Neural cell (in vitro differentiated cells): ENCODE measurements around the gene EEIG2. TPM values are rescaled to one million over a fixed set of nuclear protein-coding genes. Genes with fewer than 3 reads are reported as not detected.
A peak's percentile ranks its signal among the peaks of the same experiment; 100 is the strongest.
"Not testable (repeated sequence)": the region's sequence is repeated elsewhere in the genome, so short reads cannot be mapped to it uniquely, and the experiment has no call there.

Experiments used
- H2AFZ ChIP-seq: fragments of 200-600, 300-800 bp; sonication (generic), shearing (Covaris generic); 2 replicates; pipeline ENCODE4 v1.6.0; 2014; ENCODE audit warnings: low read depth, mild to moderate bottlenecking, antibody characterized with exemption, low read length, moderate library complexity
- H3F3A ChIP-seq: fragments of 200-600 bp; shearing (Covaris generic); 2 replicates; pipeline ENCODE4 v1.6.1; 2016; ENCODE audit warnings: mild to moderate bottlenecking, moderate library complexity, mixed read lengths, antibody characterized with exemption, low read length; ENCODE audit not compliant: insufficient read depth, poor library complexity, severe bottlenecking
- H3K27ac ChIP-seq: fragments of 200-600, 300-800 bp; sonication (generic), shearing (Covaris generic); 2 replicates; pipeline ENCODE4 v1.5.1; 2014; ENCODE audit warnings: mild to moderate bottlenecking, low read length, moderate library complexity
- H3K27me3 ChIP-seq: fragments of 300-800, 200-600 bp; sonication (generic), shearing (Covaris generic); 2 replicates; pipeline ENCODE4 v1.6.0; 2014; ENCODE audit warnings: mild to moderate bottlenecking, low read depth, low read length, moderate library complexity; ENCODE audit not compliant: insufficient read depth
- H3K36me3 ChIP-seq: fragments of 300-800, 200-600 bp; sonication (generic), shearing (Covaris generic); 2 replicates; pipeline ENCODE4 v1.5.1; 2014; ENCODE audit warnings: mild to moderate bottlenecking, antibody characterized with exemption, low read length, moderate library complexity; ENCODE audit not compliant: insufficient read depth
- H3K4me2 ChIP-seq: fragments of 300-800, 200-600 bp; sonication (generic), shearing (Covaris generic); 2 replicates; pipeline ENCODE4 v1.6.0; 2014; ENCODE audit warnings: mild to moderate bottlenecking, low read length
- H3K4me3 ChIP-seq: fragments of 300-800, 200-600 bp; sonication (generic), shearing (Covaris generic); 2 replicates; pipeline ENCODE4 v1.5.1; 2014; ENCODE audit warnings: mild to moderate bottlenecking, low read length, moderate library complexity
- H3K79me2 ChIP-seq: fragments of 200-600 bp; shearing (Covaris generic); replicated peaks from 2 replicates; pipeline ENCODE4 v1.6.0; 2014; ENCODE audit warnings: mild to moderate bottlenecking, low read length, moderate library complexity; ENCODE audit not compliant: insufficient read depth
- H3K9ac ChIP-seq: fragments of 300-800, 200-600 bp; sonication (generic), shearing (Covaris generic); 2 replicates; pipeline ENCODE4 v1.6.1; 2016; ENCODE audit warnings: mild to moderate bottlenecking, low read length, mixed read lengths
- H3K9me2 ChIP-seq: fragments of 200-600 bp; shearing (Covaris generic); 2 replicates; pipeline ENCODE4 v1.6.1; 2016; ENCODE audit warnings: mild to moderate bottlenecking, low read length, mixed read lengths; ENCODE audit not compliant: insufficient read depth
- H3K9me3 ChIP-seq: fragments of 200-600, 300-800 bp; sonication (generic), shearing (Covaris generic); 2 replicates; pipeline ENCODE4 v1.6.1; 2016; ENCODE audit warnings: mild to moderate bottlenecking, mixed run types, low read length, moderate library complexity, mixed read lengths
- H4K20me1 ChIP-seq: fragments of 200-600 bp; shearing (Covaris generic); 2 replicates; pipeline ENCODE4 v1.6.1; 2016; ENCODE audit warnings: mild to moderate bottlenecking, mixed run types; ENCODE audit not compliant: insufficient read depth
- EP300 ChIP-seq: fragments of 450-650 bp; conservative IDR thresholded peaks from 2 replicates; pipeline ENCODE4 v1.6.1; 2014; ENCODE audit warnings: antibody characterized with exemption, mild to moderate bottlenecking, moderate library complexity; ENCODE audit not compliant: poor library complexity, severe bottlenecking
- EZH2 ChIP-seq: fragments of 200-600, 300-800 bp; shearing (Covaris generic), sonication (generic); IDR thresholded peaks from 2 replicates; pipeline ENCODE4 v1.6.1; 2014; ENCODE audit warnings: antibody characterized with exemption, low read length, borderline replicate concordance, mild to moderate bottlenecking; ENCODE audit not compliant: insufficient read depth, poor library complexity, severe bottlenecking
- MXI1 ChIP-seq: fragments of 450-650 bp; conservative IDR thresholded peaks from 2 replicates; pipeline ENCODE4 v1.6.1; 2014; ENCODE audit warnings: antibody characterized with exemption, mild to moderate bottlenecking; ENCODE audit not compliant: poor library complexity, severe bottlenecking
- POLR2AphosphoS5 ChIP-seq: IDR thresholded peaks from 2 replicates; pipeline ENCODE4 v1.6.1; 2012
- RAD21 ChIP-seq: fragments of 450-650 bp; conservative IDR thresholded peaks from 2 replicates; pipeline ENCODE4 v1.6.1; 2014; ENCODE audit warnings: antibody characterized with exemption, mild to moderate bottlenecking, moderate library complexity
- SMC3 ChIP-seq: fragments of 450-650 bp; conservative IDR thresholded peaks from 2 replicates; pipeline ENCODE4 v1.6.1; 2014; ENCODE audit warnings: antibody characterized with exemption, mild to moderate bottlenecking, moderate library complexity; ENCODE audit not compliant: poor library complexity
- TAF1 ChIP-seq: IDR thresholded peaks from 2 replicates; pipeline ENCODE4 v1.6.1; 2012; ENCODE audit warnings: low read depth
- polyA plus RNA-seq: library from polyadenylated mRNA; depleted of rRNA; stranded (reverse); fragments of >200 nt; gene quantifications from 2 replicates; pipeline ENCODE4 v1.2.3, GENCODE V29; 2014
- TF ChIP-seq, protein P1 (sequence below): fragments of 450-650 bp; IDR thresholded peaks from 2 replicates; pipeline ENCODE4 v1.5.1; 2014; ENCODE audit warnings: antibody characterized with exemption, mild to moderate bottlenecking, moderate library complexity; ENCODE audit not compliant: poor library complexity, severe bottlenecking

The EEIG2 gene
- polyA plus RNA-seq, 1 donor from 2014 or later, result 13.1 TPM

DNA sequence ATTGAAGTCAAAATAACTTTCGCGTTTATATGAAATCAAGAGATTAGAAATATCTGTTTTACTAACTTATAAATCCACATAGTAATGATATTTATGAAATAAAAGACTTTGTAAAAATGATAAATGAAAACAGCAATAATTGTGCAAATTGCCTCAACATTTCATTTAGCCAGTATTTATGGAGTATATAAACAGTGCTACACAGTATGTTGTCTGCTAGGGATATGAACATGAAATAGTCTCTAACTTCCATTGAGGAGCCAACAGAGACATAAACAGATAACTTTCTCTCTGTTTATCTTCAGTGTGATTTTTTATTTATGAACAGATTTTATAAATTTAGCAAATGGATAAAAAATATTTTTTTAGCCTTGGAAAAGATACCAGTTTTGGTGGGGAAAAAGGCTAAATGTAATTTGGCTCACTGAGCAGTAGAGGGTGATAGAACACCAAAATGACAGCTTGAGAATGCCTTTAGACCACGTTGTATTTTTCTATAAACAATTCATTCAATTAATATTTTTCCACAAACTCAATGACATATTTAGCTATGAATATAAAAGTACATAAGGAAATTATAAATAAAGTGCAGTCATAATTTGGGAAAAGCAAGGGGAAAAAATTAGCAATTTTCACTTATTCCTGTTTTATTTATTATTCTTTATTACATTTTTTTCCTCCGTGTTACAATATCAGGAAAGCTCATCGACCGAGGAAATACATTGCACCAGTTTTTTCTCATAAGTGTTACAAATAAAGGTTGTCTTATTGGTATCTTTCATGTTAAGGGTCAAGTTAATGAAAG, 47.5 kb upstream of the EEIG2 start:
- no peaks in the 10 kb centered on the region for H3K9me2 ChIP-seq
- no peaks in the 10 kb centered on the region for H3K79me2 ChIP-seq
- no peak overlapping the region for H2AFZ ChIP-seq
- no peak overlapping the region for H3K4me2 ChIP-seq
- no peak overlapping the region for H3K4me3 ChIP-seq
- no peaks in the 10 kb centered on the region for H3K27me3 ChIP-seq
- H3K27ac ChIP-seq, result no peak overlapping the region
- no peaks in the 10 kb centered on the region for H3F3A ChIP-seq
- H3K9ac ChIP-seq, result no peak overlapping the region
- TF ChIP-seq RAD21 (peak; percentile 84), SMC3 (peak; percentile 78), EP300 (no peak)
- TF ChIP-seq, protein P1, sequence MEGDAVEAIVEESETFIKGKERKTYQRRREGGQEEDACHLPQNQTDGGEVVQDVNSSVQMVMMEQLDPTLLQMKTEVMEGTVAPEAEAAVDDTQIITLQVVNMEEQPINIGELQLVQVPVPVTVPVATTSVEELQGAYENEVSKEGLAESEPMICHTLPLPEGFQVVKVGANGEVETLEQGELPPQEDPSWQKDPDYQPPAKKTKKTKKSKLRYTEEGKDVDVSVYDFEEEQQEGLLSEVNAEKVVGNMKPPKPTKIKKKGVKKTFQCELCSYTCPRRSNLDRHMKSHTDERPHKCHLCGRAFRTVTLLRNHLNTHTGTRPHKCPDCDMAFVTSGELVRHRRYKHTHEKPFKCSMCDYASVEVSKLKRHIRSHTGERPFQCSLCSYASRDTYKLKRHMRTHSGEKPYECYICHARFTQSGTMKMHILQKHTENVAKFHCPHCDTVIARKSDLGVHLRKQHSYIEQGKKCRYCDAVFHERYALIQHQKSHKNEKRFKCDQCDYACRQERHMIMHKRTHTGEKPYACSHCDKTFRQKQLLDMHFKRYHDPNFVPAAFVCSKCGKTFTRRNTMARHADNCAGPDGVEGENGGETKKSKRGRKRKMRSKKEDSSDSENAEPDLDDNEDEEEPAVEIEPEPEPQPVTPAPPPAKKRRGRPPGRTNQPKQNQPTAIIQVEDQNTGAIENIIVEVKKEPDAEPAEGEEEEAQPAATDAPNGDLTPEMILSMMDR, result peak; percentile 79
- no peaks in the 10 kb centered on the region for H3K36me3 ChIP-seq
- H3K9me3 ChIP-seq, result no peaks in the 10 kb centered on the region
- no peaks in the 10 kb centered on the region for H4K20me1 ChIP-seq

DNA sequence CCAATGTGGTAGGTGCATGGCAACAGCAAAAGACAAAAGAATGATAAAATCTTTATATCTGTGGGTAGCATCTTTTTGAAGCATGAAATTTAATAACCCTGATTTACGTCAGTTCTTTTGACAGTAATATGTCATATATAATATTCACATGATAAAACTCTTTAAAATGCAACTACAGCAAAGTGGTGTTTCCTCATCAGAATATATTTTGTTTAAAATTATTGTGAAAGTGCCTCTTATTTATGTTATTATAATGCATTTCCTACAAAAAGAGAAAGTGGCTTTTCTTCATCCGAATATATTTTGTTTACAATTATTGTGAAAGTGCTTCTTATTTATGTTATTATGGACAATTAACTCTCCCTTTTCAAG, 46.9 kb upstream of the EEIG2 start:
- H2AFZ ChIP-seq, result no peak overlapping the region
- H3K4me3 ChIP-seq, result no peak overlapping the region
- H3K36me3 ChIP-seq, result no peaks in the 10 kb centered on the region
- no peaks in the 10 kb centered on the region for H4K20me1 ChIP-seq
- no peak overlapping the region for H3K9ac ChIP-seq
- TF ChIP-seq POLR2AphosphoS5 (no peak), EZH2 (no peak), TAF1 (no peak), RAD21 (no peak), MXI1 (no peak)
- TF ChIP-seq, protein P1, result no peak
- H3K27ac ChIP-seq, result no peak overlapping the region
- H3K4me2 ChIP-seq, result no peak overlapping the region
- H3K9me3 ChIP-seq, result no peaks in the 10 kb centered on the region
- no peaks in the 10 kb centered on the region for H3F3A ChIP-seq
- H3K79me2 ChIP-seq, result no peaks in the 10 kb centered on the region
- H3K27me3 ChIP-seq, result no peaks in the 10 kb centered on the region
- H3K9me2 ChIP-seq, result no peaks in the 10 kb centered on the region

DNA sequence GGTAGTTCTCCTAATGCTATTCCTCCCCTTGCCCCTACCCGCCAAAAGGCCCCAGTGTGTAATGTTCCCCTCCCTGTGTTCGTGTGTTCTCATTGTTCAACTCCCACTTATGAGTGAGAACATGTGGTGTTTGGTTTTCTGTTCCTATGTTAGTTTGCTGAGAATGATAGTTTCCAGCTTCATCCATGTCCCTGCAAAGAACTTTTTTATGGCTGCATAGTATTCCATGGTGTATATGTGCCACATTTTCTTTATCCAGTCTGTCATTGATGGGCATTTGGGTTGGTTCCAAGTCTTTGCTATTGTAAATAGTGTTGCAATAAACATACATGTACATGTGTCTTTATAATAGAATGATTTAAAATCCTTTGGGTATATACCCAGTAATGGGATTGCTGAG, 46.0 kb upstream of the EEIG2 start:
- not testable (repeated sequence) for H4K20me1 ChIP-seq, H3K4me3 ChIP-seq, H3F3A ChIP-seq, H3K4me2 ChIP-seq, H3K9ac ChIP-seq, H3K9me3 ChIP-seq, H3K27ac ChIP-seq, H3K27me3 ChIP-seq, H2AFZ ChIP-seq, H3K36me3 ChIP-seq, H3K9me2 ChIP-seq, H3K79me2 ChIP-seq

DNA sequence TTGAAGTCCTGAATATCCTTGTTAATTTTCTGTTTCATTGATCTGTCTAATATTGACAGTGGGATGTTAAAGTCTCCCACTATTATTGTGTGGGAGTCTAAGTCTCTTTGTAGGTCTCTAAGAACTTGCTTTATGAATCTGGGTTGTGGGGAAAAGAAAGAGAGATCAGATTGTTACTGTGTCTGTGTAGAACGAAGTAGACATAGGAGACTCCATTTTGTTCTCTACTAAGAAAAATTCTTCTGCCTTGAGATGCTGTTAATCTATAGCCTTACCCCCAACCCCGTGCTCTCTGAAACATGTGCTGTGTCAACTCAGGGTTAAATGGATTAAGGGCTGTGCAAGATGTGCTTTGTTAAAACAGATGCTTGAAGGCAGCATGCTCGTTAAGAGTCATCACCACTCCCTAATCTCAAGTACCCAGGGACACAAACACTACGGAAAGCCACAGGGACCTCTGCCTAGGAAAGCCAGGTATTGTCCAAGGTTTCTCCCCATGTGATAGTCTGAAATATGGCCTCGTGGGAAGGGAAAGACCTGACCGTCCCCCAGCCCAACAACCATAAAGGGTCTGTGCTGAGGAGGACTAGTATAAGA, 42.5 kb upstream of the EEIG2 start:
- H3K4me3 ChIP-seq, H3K36me3 ChIP-seq, H3K9ac ChIP-seq, H3K9me3 ChIP-seq, H3K27me3 ChIP-seq, H3K27ac ChIP-seq, H3K4me2 ChIP-seq, H3F3A ChIP-seq, H4K20me1 ChIP-seq, H3K9me2 ChIP-seq, H2AFZ ChIP-seq, H3K79me2 ChIP-seq: not testable (repeated sequence)
